WTC11 (cell line): ENCODE measurements around the gene PITPNM1. TPM values are rescaled to one million over a fixed set of nuclear protein-coding genes. Genes with fewer than 3 reads are reported as not detected.

ENCODE experiments used
- ATAC-seq: fragments of 200-7000 bp; cut with Tn5 transposase; 2 replicates; pipeline ENCODE4 v1.10.0; 2021; ENCODE audit warnings: mild to moderate bottlenecking, moderate library complexity
- CTCF ChIA-PET: fragments of 300-600 bp; sonication (Branson Sonifier 250); formaldehyde crosslinking; loops from one replicate; lab custom pipeline; 2021; ENCODE audit warnings: antibody characterized with exemption; lab: Charles Lee
- POLR2A ChIA-PET: fragments of 350-600 bp; sonication (Branson Sonifier 250); formaldehyde crosslinking; loops from one replicate; lab custom pipeline; 2021; ENCODE audit warnings: antibody characterized with exemption; lab: Charles Lee
- DNase-seq: peaks from one replicate; pipeline ENCODE4 v3.0.0; 2021; ENCODE audit warnings: low spot score
- H3K27ac Mint-ChIP-seq: 2 replicates; pipeline ENCODE4 v1.8.0; 2021; ENCODE audit warnings: mixed read lengths
- H3K27me3 Mint-ChIP-seq: 2 replicates; pipeline ENCODE4 v1.8.0; 2021; ENCODE audit warnings: low read depth, mild to moderate bottlenecking, moderate library complexity, mixed read lengths
- H3K36me3 Mint-ChIP-seq: 2 replicates; pipeline ENCODE4 v1.8.0; 2021; ENCODE audit warnings: mixed read lengths
- H3K4me1 Mint-ChIP-seq: 2 replicates; pipeline ENCODE4 v1.8.0; 2022; ENCODE audit warnings: mixed read lengths
- H3K4me3 Mint-ChIP-seq: 2 replicates; pipeline ENCODE4 v1.8.0; 2021; ENCODE audit warnings: mild to moderate bottlenecking, moderate library complexity, mixed read lengths
- H3K9me3 Mint-ChIP-seq: 2 replicates; pipeline ENCODE4 v1.8.0; 2021; ENCODE audit warnings: mixed read lengths
- ARID4B ChIP-seq: sonication (generic); formaldehyde crosslinking; IDR thresholded peaks from 2 replicates; pipeline ENCODE4 v1.8.0; 2023; ENCODE audit warnings: missing genetic modification reagents, mild to moderate bottlenecking, borderline replicate concordance
- CBFB ChIP-seq: sonication (generic); formaldehyde crosslinking; IDR thresholded peaks from 2 replicates; pipeline ENCODE4 v1.8.1; 2022; ENCODE audit warnings: mild to moderate bottlenecking, low read depth, missing genetic modification reagents
- ELF4 ChIP-seq: sonication (generic); formaldehyde crosslinking; IDR thresholded peaks from 2 replicates; pipeline ENCODE4 v1.8.1; 2022; ENCODE audit warnings: low read depth, mild to moderate bottlenecking, moderate library complexity, missing genetic modification reagents
- FOXJ3 ChIP-seq: sonication (generic); formaldehyde crosslinking; IDR thresholded peaks from 2 replicates; pipeline ENCODE4 v1.9.0; 2021; ENCODE audit warnings: missing genetic modification reagents, mild to moderate bottlenecking, borderline replicate concordance
- FOXK1 ChIP-seq: sonication (generic); formaldehyde crosslinking; IDR thresholded peaks from 2 replicates; pipeline ENCODE4 v1.8.0; 2022; ENCODE audit warnings: mild to moderate bottlenecking, moderate library complexity, missing genetic modification reagents
- GRHL2 ChIP-seq: fragments of 250-450 bp; sonication (Bioruptor Pico); IDR thresholded peaks from 2 replicates; pipeline ENCODE4 v1.8.0; 2022; ENCODE audit warnings: mild to moderate bottlenecking, moderate library complexity; ENCODE audit not compliant: insufficient replicate concordance, severe bottlenecking
- JUN ChIP-seq: sonication (generic); formaldehyde crosslinking; IDR thresholded peaks from 2 replicates; pipeline ENCODE4 v1.8.0; 2023; ENCODE audit warnings: mild to moderate bottlenecking, missing genetic modification reagents
- MYBL2 ChIP-seq: sonication (generic); formaldehyde crosslinking; IDR thresholded peaks from 2 replicates; pipeline ENCODE4 v1.8.1; 2023; ENCODE audit warnings: mild to moderate bottlenecking, moderate library complexity, missing genetic modification reagents
- NFE2L1 ChIP-seq: sonication (generic); formaldehyde crosslinking; IDR thresholded peaks from 2 replicates; pipeline ENCODE4 v1.8.1; 2023; ENCODE audit warnings: missing genetic modification reagents
- total RNA-seq: library from RNA; stranded (reverse); gene quantifications from 3 replicates; pipeline ENCODE4 v1.2.3, GENCODE V29; 2021
- TF ChIP-seq, protein P1 (sequence below): fragments of 250-450 bp; sonication (Bioruptor Pico); IDR thresholded peaks from 2 replicates; pipeline ENCODE4 v1.8.0; 2021; ENCODE audit warnings: mild to moderate bottlenecking
- TF ChIP-seq, protein P2 (sequence below): sonication (generic); formaldehyde crosslinking; IDR thresholded peaks from 2 replicates; pipeline ENCODE4 v1.8.0; 2022; ENCODE audit warnings: mild to moderate bottlenecking, missing genetic modification reagents
- TF ChIP-seq, protein P3 (sequence below): fragments of 250-450 bp; sonication (Bioruptor Pico); IDR thresholded peaks from 2 replicates; pipeline ENCODE4 v1.9.0; 2021; ENCODE audit warnings: mild to moderate bottlenecking
- TF ChIP-seq, protein P4 (sequence below): fragments of 250-450 bp; sonication (Bioruptor Pico); IDR thresholded peaks from 2 replicates; pipeline ENCODE4 v1.9.0; 2021; ENCODE audit warnings: moderate library complexity, mild to moderate bottlenecking, inconsistent platforms, borderline replicate concordance

The PITPNM1 gene
- total RNA-seq, 1 experiment from 2014 or later: 55.4 TPM

- TF ChIP-seq ARID4B (CRISPR knock-in tag): no peak
- TF ChIP-seq, protein P1, sequence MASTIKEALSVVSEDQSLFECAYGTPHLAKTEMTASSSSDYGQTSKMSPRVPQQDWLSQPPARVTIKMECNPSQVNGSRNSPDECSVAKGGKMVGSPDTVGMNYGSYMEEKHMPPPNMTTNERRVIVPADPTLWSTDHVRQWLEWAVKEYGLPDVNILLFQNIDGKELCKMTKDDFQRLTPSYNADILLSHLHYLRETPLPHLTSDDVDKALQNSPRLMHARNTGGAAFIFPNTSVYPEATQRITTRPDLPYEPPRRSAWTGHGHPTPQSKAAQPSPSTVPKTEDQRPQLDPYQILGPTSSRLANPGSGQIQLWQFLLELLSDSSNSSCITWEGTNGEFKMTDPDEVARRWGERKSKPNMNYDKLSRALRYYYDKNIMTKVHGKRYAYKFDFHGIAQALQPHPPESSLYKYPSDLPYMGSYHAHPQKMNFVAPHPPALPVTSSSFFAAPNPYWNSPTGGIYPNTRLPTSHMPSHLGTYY (CRISPR knock-in tag): no peak
- no peak for TF ChIP-seq FOXK1 (CRISPR knock-in tag)
- no peak for TF ChIP-seq ELF4 (CRISPR knock-in tag)
- TF ChIP-seq, protein P2, sequence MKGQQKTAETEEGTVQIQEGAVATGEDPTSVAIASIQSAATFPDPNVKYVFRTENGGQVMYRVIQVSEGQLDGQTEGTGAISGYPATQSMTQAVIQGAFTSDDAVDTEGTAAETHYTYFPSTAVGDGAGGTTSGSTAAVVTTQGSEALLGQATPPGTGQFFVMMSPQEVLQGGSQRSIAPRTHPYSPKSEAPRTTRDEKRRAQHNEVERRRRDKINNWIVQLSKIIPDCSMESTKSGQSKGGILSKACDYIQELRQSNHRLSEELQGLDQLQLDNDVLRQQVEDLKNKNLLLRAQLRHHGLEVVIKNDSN (CRISPR knock-in tag): no peak
- TF ChIP-seq MYBL2 (CRISPR knock-in tag): no peak
- no peak for TF ChIP-seq NFE2L1 (CRISPR knock-in tag)
- TF ChIP-seq, protein P3, sequence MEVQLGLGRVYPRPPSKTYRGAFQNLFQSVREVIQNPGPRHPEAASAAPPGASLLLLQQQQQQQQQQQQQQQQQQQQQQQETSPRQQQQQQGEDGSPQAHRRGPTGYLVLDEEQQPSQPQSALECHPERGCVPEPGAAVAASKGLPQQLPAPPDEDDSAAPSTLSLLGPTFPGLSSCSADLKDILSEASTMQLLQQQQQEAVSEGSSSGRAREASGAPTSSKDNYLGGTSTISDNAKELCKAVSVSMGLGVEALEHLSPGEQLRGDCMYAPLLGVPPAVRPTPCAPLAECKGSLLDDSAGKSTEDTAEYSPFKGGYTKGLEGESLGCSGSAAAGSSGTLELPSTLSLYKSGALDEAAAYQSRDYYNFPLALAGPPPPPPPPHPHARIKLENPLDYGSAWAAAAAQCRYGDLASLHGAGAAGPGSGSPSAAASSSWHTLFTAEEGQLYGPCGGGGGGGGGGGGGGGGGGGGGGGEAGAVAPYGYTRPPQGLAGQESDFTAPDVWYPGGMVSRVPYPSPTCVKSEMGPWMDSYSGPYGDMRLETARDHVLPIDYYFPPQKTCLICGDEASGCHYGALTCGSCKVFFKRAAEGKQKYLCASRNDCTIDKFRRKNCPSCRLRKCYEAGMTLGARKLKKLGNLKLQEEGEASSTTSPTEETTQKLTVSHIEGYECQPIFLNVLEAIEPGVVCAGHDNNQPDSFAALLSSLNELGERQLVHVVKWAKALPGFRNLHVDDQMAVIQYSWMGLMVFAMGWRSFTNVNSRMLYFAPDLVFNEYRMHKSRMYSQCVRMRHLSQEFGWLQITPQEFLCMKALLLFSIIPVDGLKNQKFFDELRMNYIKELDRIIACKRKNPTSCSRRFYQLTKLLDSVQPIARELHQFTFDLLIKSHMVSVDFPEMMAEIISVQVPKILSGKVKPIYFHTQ (CRISPR knock-in tag): no peak
Observed at GRCh38 chr11:67535561-67535960, 30.4 kb upstream of the PITPNM1 start (continued).

DNA sequence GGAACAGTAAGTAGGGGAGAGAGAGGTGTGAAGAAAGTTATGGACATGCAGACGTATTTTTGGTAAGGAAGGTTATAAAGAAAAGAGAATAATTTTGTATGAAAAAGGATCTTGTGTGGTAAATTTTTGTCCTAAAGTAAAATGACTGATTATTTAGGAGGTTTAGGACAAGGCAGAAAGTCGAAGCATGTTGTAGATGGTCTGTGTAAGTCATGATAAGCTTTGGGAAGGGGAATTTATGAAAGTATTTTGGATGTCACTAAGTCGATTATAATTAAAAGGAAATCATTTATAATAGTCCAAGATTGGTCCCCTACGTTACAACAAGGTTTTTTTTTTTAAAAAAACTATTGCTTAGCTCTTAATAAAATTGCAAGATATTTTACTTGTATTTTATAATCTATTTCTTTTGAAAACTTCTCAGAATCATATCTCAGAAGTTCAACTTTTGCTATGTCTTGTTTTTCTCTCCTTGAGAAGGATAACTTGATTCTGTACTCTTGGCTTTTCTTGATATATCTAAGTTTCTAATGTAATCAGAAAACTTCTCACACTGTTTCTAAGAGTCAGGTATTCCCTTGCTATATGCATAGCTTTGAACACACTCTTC is 29.0 kb upstream of the PITPNM1 start:
- Mint-ChIP-seq H3K4me3 (no peak overlapping the region), H3K4me1 (no peaks in the 10 kb centered on the region), H3K27me3 (peaks cover 35% of the 10 kb centered on the region), H3K36me3 (peaks cover 21% of the 10 kb centered on the region), H3K9me3 (peaks cover 50% of the 10 kb centered on the region), H3K27ac (no peak overlapping the region)
- CTCF ChIA-PET: interaction anchor here (0.5 kb wide), 1 partner anchor 1068 kb away, joined by 4 read pairs; the partner anchor contains the start of gene PELI3
- ATAC-seq: no peak
- POLR2A ChIA-PET: interaction anchor here (0.7 kb wide), 1 partner anchor 14 kb away, joined by 8 read pairs; no protein-coding TSS in a partner anchor
- DNase-seq: no peak
- TF ChIP-seq ARID4B (CRISPR knock-in tag) (no peak), JUN (CRISPR knock-in tag) (no peak), GRHL2 (CRISPR knock-in tag) (no peak), CBFB (CRISPR knock-in tag) (no peak), FOXJ3 (CRISPR knock-in tag) (no peak)
- TF ChIP-seq, protein P4, sequence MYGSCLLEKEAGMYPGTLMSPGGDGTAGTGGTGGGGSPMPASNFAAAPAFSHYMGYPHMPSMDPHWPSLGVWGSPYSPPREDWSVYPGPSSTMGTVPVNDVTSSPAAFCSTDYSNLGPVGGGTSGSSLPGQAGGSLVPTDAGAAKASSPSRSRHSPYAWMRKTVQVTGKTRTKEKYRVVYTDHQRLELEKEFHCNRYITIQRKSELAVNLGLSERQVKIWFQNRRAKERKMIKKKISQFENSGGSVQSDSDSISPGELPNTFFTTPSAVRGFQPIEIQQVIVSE (CRISPR knock-in tag): no peak
- TF ChIP-seq, protein P3 (CRISPR knock-in tag): no peak
- TF ChIP-seq, protein P2 (CRISPR knock-in tag): no peak
